Measurements from ENCODE around the gene FOXRED1. TPM values are rescaled to one million over a fixed set of nuclear protein-coding genes. Genes with fewer than 3 reads are reported as not detected.

The FOXRED1 gene
- total and polyA plus RNA-seq, 2 of the 4 experiments (the other 2 are of a cell fraction) = 15.1 to 28.3 TPM

DNA sequence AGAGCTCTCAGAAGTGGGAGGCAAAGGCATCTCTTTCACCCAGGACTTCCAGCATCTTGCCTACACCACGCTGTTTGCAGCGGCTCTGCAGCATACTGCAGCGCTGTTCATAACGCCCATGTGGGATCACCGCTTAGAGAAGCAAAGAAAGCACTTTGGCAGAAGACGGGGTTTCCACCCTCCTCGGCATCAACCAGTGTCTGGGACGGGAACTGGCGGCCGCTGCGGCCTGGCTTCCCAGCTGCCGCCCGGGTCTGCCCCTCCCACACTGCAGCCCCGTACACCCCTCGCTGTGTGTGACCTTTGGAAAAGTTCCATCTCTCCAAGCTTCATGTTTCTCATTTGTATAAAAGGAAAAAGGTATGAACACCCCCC, 13.4 kb downstream of the FOXRED1 start:
- H3K9ac ChIP-seq (ENCODE audit: low read depth, low read length) = peak overlapping the region; percentile 84
- no peak overlapping the region for H2BK15ac ChIP-seq (ENCODE audit: low read depth, low read length)
- DNase-seq (peak; percentile 35), ATAC-seq (ENCODE audit: low read depth) (peak; percentile 50)
- dilution Hi-C loops (cut with HindIII; ENCODE audit: low sequenced_read_pairs, unreplicated experiment) (no loop called here), in situ Hi-C loops (cut with MboI; ENCODE audit: low sequenced_read_pairs) (no loop called here), intact Hi-C loops (cut with micrococcal nuclease) (no loop called here)
- H3K79me1 ChIP-seq (ENCODE audit: low read depth in 1 of 2, low read length in 2 of 2) = peaks cover 4 to 27% of the 10 kb centered on the region in 2 experiments; a peak in 3 of 4 replicates
- H2BK20ac ChIP-seq (ENCODE audit: low read depth, low read length) = no peak overlapping the region
- POLR2A ChIA-PET (ENCODE audit: unreplicated experiment) = no interaction called here
- H4K8ac ChIP-seq (ENCODE audit: low read depth in 2 of 2, low read length in 2 of 2) = peak overlapping the region; percentile 74 to 91
- H3K14ac ChIP-seq (replicated peaks; ENCODE audit: low read depth, low read length) = peak overlapping the region; percentile 69; the same call in 1 of the 2 replicates
- peak overlapping the region; percentile 90 for H4K5ac ChIP-seq (ENCODE audit: low read depth, low read length)
- CTCF ChIA-PET = interaction anchor here (0.6 kb wide), 1 partner anchor 8 kb away, joined by 4 read pairs; no protein-coding TSS in a partner anchor
- peak overlapping the region; percentile 5 for H3K56ac ChIP-seq (ENCODE audit: extremely low read depth, insufficient read depth, low read length)
- H3K27ac ChIP-seq (ENCODE audit: insufficient read depth, low read length) = peak overlapping the region; percentile 78
- H3K4me2 ChIP-seq (ENCODE audit: low read depth, low read length) = peak overlapping the region; percentile 83
- H3K4me3 ChIP-seq (ENCODE audit: insufficient read depth, low read depth, low read length) = peak overlapping the region; percentile 83
- H2AFZ ChIP-seq (replicated peaks; ENCODE audit: low read length, poor library complexity) = peak overlapping the region; percentile 97
- peak overlapping the region; percentile 74 for H3K4ac ChIP-seq (ENCODE audit: low read depth, low read length)
- H4K91ac ChIP-seq (ENCODE audit: insufficient read depth, low read depth, low read length) = peak overlapping the region; percentile 74
- H2BK120ac ChIP-seq (ENCODE audit: low read depth, low read length) = no peak overlapping the region
- peak overlapping the region; percentile 83 for H3K23ac ChIP-seq (ENCODE audit: low read depth, low read length)
- H2BK5ac ChIP-seq (ENCODE audit: low read depth, low read length, poor library complexity, severe bottlenecking) = peak overlapping the region; percentile 32
- H2AK5ac ChIP-seq (ENCODE audit: low read depth, low read length) = no peak overlapping the region
- no peak overlapping the region for H3K18ac ChIP-seq (ENCODE audit: low read depth, low read length)
- H3K36me3 ChIP-seq (ENCODE audit: control insufficient read depth, insufficient read depth, low read length) = peaks cover 4% of the 10 kb centered on the region
- TF ChIP-seq POLR2A (IDR thresholded peaks at IDR 0.05; ENCODE audit: low read depth, low read length) (no peak), MXI1 (IDR thresholded peaks at IDR 0.05; ENCODE audit: borderline replicate concordance, low read depth, low read length) (0 out of 2 replicates have a peak, but pooled peaks have one; percentile 28)
- peak overlapping the region; percentile 20 for H2AK9ac ChIP-seq (replicated peaks; ENCODE audit: low read depth, low read length, poor library complexity)
- no peaks in the 10 kb centered on the region for H4K20me1 ChIP-seq (ENCODE audit: insufficient read depth, low read length)
- BruUV-seq (replicated peaks) = no TSS peak
- H3K9me3 ChIP-seq (ENCODE audit: control insufficient read depth, insufficient read depth, low read length) = no peaks in the 10 kb centered on the region
- peaks cover 5% of the 10 kb centered on the region; the same call in 1 of the 2 replicates for H3K9me1 ChIP-seq (ENCODE audit: insufficient read depth, low read length)
- no peaks in the 10 kb centered on the region for H3K27me3 ChIP-seq (ENCODE audit: control insufficient read depth, insufficient read depth, low read length)
- peaks cover 3% of the 10 kb centered on the region; the same call in 1 of the 2 replicates for H3K4me1 ChIP-seq (ENCODE audit: control insufficient read depth, insufficient read depth, low read length)
- WGBS, 2 experiments (ENCODE audit: extremely low coverage in 2 of 2, insufficient read length in 1 of 2) = no CpG with 5 or more reads among the region's 15 CpGs

Data from IMR-90 (cell line).